ENCODE results near the gene CACNA2D3.

Gene CACNA2D3

DNA sequence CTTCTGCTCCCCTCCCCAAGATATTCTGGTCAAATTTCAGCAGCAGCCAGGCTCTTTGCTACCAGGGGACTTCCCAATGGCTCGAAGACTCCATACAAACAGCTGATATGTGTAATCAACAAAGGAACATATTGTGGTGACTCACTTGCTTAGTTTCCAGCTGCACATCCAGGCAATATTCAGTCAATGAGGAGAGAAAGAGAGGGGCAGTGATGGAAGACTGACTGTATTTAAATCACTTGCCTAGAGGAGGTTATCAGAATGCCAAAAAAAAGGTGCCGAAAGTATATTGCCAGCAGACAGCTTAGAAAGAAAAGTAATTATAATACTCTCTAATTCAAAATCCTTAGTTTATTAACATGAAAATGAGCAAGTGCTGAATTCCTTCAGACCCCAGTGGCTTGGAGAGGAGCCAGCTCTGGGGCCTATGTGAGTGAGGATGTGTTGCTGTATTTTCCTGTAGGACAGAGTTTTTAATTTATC, 569.0 kb downstream of the CACNA2D3 start:
- H3K27ac ChIP-seq: no peak overlapping the region
- no peak for TF ChIP-seq ZFX (IDR thresholded peaks at IDR 0.05; ENCODE audit: borderline replicate concordance)
- TF ChIP-seq, protein P1, sequence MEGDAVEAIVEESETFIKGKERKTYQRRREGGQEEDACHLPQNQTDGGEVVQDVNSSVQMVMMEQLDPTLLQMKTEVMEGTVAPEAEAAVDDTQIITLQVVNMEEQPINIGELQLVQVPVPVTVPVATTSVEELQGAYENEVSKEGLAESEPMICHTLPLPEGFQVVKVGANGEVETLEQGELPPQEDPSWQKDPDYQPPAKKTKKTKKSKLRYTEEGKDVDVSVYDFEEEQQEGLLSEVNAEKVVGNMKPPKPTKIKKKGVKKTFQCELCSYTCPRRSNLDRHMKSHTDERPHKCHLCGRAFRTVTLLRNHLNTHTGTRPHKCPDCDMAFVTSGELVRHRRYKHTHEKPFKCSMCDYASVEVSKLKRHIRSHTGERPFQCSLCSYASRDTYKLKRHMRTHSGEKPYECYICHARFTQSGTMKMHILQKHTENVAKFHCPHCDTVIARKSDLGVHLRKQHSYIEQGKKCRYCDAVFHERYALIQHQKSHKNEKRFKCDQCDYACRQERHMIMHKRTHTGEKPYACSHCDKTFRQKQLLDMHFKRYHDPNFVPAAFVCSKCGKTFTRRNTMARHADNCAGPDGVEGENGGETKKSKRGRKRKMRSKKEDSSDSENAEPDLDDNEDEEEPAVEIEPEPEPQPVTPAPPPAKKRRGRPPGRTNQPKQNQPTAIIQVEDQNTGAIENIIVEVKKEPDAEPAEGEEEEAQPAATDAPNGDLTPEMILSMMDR (IDR thresholded peaks at IDR 0.05): no peak

- TF ChIP-seq ZFX (IDR thresholded peaks at IDR 0.05; ENCODE audit: borderline replicate concordance): no peak
- TF ChIP-seq, protein P1 (IDR thresholded peaks at IDR 0.05): no peak
- no peak overlapping the region for H3K27ac ChIP-seq
Measured at GRCh38 chr3:54696313-54696712, 574.0 kb downstream of the CACNA2D3 start.

- TF ChIP-seq ZFX (IDR thresholded peaks at IDR 0.05; ENCODE audit: borderline replicate concordance): no peak
- TF ChIP-seq, protein P1 (IDR thresholded peaks at IDR 0.05): no peak
- H3K27ac ChIP-seq: no peak overlapping the region
Measured at GRCh38 chr3:54698054-54698453, 575.7 kb downstream of the CACNA2D3 start.

DNA sequence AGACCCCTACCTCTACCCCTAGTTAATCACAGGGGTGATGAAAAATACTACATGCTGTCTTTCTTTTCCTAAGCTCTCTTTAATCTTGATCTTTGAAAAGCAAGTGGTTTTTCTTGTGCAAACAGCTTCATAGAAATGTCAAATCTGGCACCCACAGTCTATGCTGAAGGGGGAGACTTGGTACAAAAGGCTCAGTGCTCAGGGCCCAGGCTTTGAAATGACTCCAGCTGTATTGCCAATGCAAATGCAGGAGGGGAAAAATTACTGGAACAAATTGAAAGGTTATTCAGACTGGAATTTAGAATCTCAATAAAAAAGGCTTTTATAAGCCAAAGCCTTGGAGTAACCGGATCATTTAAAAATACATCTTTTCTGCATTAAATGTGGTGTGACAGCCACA, 581.6 kb downstream of the CACNA2D3 start:
- H3K27ac ChIP-seq: no peak overlapping the region
- no peak for TF ChIP-seq ZFX (IDR thresholded peaks at IDR 0.05; ENCODE audit: borderline replicate concordance)
- TF ChIP-seq, protein P1 (IDR thresholded peaks at IDR 0.05): no peak

DNA sequence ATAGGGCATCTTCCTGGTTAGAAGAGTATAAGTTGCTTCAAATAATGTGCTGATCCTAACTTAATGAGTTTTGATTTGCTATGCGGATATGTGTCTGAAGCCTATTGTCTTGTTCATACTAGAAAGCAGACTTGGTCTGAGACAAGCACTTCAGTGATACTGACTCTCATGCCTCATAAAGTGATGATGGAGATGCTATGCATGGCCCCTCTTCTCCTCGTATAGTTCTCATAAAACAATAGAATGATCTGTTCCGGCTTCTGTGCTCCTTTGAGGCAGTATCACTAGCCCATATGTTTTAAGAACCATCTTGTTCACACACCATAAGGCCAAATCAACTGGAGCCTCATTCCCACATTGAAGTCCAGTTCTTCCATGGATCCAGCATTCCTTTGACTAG, 583.4 kb downstream of the CACNA2D3 start:
- TF ChIP-seq ZFX (IDR thresholded peaks at IDR 0.05; ENCODE audit: borderline replicate concordance): no peak

DNA sequence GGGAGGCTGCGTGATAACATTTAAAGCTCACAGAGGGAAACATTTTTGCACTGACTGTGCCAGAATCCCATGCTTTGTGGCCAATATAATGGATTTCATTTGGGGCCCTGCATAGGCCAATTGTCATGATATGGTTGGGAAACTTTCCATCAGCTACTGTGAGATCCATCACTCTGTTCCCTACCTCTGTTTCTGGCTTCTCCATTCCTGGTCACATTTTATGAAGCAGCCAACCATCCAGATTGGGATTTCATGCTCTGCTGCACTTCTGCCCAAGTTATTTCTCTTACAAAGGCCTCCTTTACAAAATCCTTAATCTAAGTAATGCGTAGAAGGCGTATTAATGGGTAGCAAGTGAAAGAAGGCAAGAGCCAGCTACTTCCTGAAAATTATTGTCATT, 584.4 kb downstream of the CACNA2D3 start:
- TF ChIP-seq, protein P1 (IDR thresholded peaks at IDR 0.05): no peak
- TF ChIP-seq ZFX (IDR thresholded peaks at IDR 0.05; ENCODE audit: borderline replicate concordance): no peak
- no peak overlapping the region for H3K27ac ChIP-seq

More for the DNA sequence above, 583.4 kb downstream of the CACNA2D3 start:
- H3K27ac ChIP-seq: no peak overlapping the region

DNA sequence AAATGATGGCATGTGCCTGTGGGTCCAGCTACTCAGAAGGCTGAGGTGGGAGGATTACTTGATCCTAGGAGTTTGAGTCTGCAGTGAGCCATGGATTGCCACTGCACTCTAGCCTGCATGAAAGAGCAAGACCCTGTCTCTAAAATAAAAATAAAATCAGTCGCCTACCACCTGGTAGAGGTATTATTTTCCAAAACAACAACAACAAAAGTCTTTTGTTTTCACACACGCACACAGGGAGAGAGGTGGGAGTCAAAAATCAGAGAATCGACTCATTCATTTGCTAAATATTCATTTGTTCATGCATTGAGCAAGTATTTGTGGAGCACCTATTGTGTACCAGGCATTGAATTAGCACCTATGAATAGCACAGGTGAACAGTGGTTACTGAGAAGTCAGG, 587.4 kb downstream of the CACNA2D3 start:
- H3K27ac ChIP-seq: no peak overlapping the region

More for the DNA sequence above, 587.4 kb downstream of the CACNA2D3 start:
- no peak for TF ChIP-seq ZFX (IDR thresholded peaks at IDR 0.05; ENCODE audit: borderline replicate concordance)
- TF ChIP-seq, protein P1 (IDR thresholded peaks at IDR 0.05): no peak
